ENCODE measurements around the gene ADRA2A.

ADRA2A gene

GRCh38 chr10:111076682-111077478 lies at the start of gene ADRA2A:
Gene ADRA2A (plus strand): TSS chr10:111077029. CDS start chr10:111077997, 968 bp downstream.
- DNase-seq: no peak

- no peak for DNase-seq
These were observed 46.6 kb upstream of the ADRA2A start for GRCh38 chr10:111030042-111030750.

- DNase-seq: no peak
These were observed 42.1 kb upstream of the ADRA2A start for GRCh38 chr10:111034598-111035310.

DNA sequence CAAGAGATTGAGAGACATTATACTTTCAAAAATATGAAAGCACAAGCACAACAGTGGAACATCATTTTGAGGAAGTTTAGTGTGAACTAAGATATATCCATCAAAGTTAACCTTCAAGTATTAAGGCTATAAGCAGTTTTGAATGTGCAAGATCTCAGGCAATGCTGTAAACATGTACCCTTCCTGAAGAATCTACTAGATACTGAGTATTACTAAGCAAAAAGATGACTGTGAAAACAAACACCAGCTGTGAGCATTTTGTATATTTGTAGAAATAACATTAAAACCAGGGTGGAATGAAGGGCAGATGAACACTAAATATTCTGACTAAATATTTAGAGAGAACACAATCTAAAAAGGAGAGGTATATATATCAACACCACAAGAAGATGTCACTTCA lies 41.3 kb upstream of the ADRA2A start:
- no peak for DNase-seq

DNA sequence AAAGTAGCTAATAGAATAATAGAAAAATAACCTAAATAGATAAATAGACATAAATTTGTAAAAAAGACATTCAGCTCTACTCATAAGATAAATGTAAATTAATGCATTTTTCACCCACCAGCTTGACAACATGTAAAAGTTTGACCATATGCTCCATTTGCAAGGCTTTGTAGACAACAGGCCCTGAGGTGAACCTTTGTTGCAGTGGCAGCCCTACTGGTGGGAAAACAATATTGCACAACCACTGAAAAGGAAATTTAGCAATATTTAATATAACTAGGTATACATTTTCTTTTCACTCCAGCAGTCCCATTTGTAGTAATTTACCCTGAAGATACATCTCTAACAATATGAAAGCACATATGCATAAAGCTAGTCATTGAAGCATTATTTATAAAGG lies 39.0 kb upstream of the ADRA2A start:
- DNase-seq: no peak

- DNase-seq: no peak
These were observed 37.3 kb upstream of the ADRA2A start for GRCh38 chr10:111039522-111039921.

- DNase-seq: no peak
These were observed 19.8 kb upstream of the ADRA2A start for GRCh38 chr10:111057006-111057405.

DNA sequence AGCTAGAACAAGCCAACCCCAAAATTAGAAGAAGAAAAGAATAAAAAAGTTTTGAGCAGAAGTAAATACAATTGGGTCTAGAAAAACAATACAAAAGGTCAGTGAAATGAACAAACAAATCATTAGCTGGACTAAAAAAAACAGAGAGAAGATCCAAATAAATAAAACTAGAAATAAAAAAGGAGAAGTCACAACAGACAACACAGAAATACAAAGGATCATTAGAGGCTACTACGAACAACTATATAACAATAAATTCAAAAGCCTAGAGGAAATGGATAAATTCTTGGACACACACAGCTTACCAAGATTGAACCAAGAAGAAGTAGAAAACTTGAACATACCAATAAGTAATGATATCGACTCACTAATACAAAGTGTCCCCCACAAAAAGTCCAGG lies 13.4 kb upstream of the ADRA2A start:
- no peak for DNase-seq

DNA sequence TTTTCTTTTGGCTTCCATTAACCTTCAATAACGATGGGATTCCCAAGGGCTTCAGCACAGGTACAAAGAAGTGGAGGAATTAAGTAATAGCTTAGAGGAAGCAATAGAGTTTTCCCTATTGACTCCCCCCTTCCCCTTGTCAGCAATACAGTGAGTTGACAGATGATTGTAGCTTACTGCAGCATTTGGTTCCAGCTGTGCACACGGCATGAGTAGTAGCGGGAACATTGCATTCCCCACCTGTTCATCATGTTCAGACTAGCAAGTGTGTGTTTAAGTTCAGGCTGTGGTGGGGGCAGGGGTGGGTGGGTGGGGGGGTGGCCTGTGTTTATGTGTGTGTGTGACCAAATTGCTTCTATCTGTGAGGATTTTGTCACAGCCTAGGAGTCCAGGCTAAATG lies 4.6 kb upstream of the ADRA2A start:
- DNase-seq: no peak

DNA sequence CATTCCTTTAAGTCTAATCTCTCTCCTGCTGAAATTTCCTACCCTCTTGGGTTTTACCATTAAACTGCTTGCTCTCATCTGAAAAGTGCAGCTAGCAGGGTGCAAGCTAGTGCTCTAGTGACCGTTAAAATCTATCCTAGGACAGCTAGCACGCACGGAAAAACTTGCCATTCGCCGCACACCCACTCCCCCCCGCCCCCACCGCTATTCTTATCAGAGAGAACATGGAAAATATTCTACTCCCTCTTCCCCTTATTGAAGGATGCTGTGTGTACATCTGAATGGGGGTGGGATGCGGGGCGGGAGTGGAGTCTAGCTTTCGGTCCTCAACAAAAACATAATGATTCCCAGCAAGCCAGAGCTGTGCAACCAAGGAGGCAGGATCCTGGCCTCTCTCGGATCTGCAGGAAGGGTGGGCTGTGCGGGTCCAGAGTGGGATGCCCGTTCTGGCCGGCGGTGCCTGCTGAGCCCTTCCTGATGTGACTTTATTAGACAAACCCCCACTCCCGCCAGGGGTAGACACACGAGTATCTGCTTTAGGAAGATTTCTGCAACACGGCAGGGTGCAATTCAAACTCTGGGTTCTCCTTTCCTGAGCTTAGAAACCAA lies 1.1 kb upstream of the ADRA2A start:
- no peak for DNase-seq

GRCh38 chr10:111076191-111076681 lies 593 bp upstream of the ADRA2A start:
- DNase-seq: peak; percentile 29

- DNase-seq: no peak
These were observed 603 bp downstream of the ADRA2A start for GRCh38 chr10:111077479-111077784.

DNA sequence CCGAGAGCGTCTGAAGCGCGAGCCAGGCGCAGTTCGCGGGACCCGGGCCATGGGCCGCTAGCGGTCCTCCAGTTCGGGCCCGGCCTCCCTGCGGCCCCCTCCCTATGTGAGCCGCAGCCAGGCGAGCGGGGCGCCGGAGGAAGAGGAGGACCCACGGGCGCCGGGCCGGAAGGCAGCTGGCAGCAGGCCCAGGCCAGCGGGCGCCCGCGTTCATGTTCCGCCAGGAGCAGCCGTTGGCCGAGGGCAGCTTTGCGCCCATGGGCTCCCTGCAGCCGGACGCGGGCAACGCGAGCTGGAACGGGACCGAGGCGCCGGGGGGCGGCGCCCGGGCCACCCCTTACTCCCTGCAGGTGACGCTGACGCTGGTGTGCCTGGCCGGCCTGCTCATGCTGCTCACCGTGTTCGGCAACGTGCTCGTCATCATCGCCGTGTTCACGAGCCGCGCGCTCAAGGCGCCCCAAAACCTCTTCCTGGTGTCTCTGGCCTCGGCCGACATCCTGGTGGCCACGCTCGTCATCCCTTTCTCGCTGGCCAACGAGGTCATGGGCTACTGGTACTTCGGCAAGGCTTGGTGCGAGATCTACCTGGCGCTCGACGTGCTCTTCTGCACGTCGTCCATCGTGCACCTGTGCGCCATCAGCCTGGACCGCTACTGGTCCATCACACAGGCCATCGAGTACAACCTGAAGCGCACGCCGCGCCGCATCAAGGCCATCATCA lies 1.1 kb downstream of the ADRA2A start:
- no peak for DNase-seq

DNA sequence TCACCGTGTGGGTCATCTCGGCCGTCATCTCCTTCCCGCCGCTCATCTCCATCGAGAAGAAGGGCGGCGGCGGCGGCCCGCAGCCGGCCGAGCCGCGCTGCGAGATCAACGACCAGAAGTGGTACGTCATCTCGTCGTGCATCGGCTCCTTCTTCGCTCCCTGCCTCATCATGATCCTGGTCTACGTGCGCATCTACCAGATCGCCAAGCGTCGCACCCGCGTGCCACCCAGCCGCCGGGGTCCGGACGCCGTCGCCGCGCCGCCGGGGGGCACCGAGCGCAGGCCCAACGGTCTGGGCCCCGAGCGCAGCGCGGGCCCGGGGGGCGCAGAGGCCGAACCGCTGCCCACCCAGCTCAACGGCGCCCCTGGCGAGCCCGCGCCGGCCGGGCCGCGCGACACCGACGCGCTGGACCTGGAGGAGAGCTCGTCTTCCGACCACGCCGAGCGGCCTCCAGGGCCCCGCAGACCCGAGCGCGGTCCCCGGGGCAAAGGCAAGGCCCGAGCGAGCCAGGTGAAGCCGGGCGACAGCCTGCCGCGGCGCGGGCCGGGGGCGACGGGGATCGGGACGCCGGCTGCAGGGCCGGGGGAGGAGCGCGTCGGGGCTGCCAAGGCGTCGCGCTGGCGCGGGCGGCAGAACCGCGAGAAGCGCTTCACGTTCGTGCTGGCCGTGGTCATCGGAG lies 1.8 kb downstream of the ADRA2A start:
- DNase-seq: no peak

- no peak for DNase-seq
These were observed 2.5 kb downstream of the ADRA2A start for GRCh38 chr10:111079241-111079760.

DNA sequence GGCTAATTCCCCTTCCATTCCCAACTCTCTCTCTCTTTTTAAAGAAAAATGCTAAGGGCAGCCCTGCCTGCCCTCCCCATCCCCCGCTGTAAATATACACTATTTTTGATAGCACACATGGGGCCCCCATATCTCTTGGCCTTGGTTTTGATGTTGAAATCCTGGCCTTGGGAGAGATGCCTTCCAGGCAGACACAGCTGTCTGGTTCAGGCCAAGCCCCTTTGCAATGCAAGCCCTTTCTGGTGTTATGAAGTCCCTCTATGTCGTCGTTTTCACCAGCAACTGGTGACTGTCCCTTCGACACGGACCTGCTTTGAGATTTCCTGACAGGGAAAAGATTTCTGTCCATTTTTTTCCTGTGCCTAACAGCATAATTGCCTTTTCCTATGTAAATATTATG lies 3.0 kb downstream of the ADRA2A start:
- no peak for DNase-seq

DNA sequence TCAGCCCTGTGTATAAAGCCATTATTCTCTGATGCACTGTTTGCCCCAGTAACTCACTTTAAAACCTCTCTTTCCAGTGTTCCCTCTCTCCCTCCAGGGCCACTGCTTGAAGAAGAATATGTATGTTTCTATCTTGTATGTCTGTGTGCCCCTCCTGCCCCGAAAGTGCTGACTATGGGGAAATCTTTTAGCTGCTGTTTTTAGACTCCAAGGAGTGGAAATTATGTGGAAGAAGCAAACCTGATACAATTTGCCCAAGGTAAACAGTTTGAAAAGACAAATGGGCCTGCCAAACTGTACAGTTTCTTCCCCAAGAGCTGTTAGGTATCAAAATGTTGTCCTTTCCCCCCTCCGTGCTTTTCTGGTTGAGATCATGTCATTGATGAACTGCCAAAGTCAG lies 3.4 kb downstream of the ADRA2A start:
- DNase-seq: no peak

- DNase-seq: no peak
These were observed 4.8 kb downstream of the ADRA2A start for GRCh38 chr10:111081595-111081994.

DNA sequence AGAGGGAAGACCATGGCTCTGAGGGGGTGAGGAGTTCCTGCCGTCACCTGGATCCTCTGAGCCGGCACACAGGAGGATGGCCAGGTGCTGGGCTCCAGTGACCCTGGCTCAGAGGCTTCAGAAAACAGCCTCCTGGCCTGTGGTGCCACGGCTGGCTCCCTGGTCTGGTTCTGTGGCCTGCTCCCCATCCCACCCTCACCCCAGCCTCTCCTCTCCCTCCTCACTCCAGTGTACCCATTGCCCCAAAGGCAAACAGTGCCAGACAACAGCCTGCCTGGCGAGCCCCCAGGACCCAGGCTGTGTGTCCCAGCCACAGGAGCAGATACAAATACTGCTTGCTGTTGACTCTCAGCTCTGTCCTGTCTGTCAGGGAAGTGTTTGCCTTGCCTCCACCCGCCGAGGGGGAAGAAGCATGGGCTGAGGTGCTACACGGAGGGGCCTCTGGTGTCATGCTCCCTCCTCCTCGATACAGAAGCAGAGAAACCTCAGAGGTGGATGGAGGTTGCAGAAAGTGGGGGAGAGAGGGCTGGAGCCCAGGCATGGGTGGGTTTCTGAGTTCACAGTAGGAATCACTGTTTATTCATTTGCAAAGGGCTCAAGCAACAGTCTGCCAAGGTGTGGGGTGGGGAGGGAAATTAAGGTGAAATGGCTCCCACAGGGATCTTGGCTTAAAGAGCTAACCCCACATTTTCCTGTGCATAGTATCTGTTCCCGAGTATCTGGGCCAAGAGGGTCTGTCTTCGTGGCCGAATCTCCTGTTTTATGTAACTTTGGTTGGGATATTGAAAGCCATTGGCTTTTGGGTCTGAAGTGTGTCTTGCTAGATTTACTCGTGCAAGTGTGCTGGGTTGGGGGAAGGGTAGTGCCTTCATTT lies 5.5 kb downstream of the ADRA2A start:
- DNase-seq: no peak

GRCh38 chr10:111083222-111084095 lies 6.6 kb downstream of the ADRA2A start:
- DNase-seq: no peak
